IPS-18a (cell line): Measurements from ENCODE around the gene CCDC196.

Experiments
- H3K27ac ChIP-seq: one replicate; pipeline ENCODE4 v1.5.1; 2013; ENCODE audit warnings: low read length
- H3K27me3 ChIP-seq: one replicate; pipeline ENCODE4 v1.6.1; 2013; ENCODE audit warnings: mild to moderate bottlenecking, low read length; ENCODE audit not compliant: control insufficient read depth, insufficient read depth
- H3K36me3 ChIP-seq: one replicate; pipeline ENCODE4 v1.6.1; 2013; ENCODE audit warnings: low read depth, low read length; ENCODE audit not compliant: control insufficient read depth
- H3K4me1 ChIP-seq: one replicate; pipeline ENCODE4 v1.6.1; 2013; ENCODE audit warnings: low read depth, low read length; ENCODE audit not compliant: control insufficient read depth
- H3K4me3 ChIP-seq: one replicate; pipeline ENCODE4 v1.5.1; 2013; ENCODE audit warnings: low read length
- H3K9ac ChIP-seq: one replicate; pipeline ENCODE4 v1.6.1; 2013; ENCODE audit warnings: mild to moderate bottlenecking, low read length, moderate library complexity
- H3K9me3 ChIP-seq: one replicate; pipeline ENCODE4 v1.6.1; 2013; ENCODE audit warnings: low read depth, low read length; ENCODE audit not compliant: control insufficient read depth

The CCDC196 gene

DNA sequence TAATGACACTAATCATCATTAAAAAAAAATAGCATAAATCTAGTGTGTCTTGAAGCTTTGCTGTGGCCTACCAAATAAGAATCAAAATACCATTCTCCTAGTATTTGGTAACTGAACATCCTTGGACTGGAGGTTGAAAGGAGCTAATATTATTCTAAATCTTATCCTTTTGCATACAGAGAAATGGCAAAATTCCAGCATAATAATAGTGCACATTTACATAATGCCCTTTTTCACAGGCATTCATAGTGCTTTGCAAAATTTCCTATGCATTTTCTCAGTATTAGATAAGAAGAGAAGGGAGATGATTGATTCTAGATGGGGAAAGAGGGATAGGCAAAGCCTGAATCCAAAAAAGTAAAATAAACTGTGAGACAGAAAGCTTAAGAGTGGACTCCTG is 13.9 kb upstream of the CCDC196 start:
- no peak overlapping the region for H3K27ac ChIP-seq
- H3K27me3 ChIP-seq: no peaks in the 10 kb centered on the region
- H3K9ac ChIP-seq: no peak overlapping the region
- no peaks in the 10 kb centered on the region for H3K36me3 ChIP-seq
- H3K4me1 ChIP-seq: no peaks in the 10 kb centered on the region
- H3K4me3 ChIP-seq: no peak overlapping the region
- H3K9me3 ChIP-seq: peaks cover 24% of the 10 kb centered on the region

DNA sequence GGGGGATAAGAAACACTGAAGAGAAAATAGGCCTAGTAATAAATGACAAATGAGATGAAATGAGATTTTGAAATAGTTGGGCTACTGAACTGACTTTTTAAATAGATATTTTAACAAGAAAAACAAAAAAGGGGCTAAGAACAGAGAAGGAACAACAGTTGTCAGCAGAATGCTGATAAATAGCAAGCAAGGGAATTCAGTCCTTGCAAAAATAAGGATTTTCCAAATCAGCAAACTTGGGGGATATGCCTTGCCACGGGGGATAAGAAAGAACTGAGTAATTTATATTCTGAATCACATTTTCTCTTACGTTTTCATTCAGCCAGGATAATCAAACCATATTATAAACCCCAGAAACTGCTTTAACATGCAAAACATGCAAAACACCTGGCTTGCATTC is 12.9 kb upstream of the CCDC196 start:
- no peak overlapping the region for H3K27ac ChIP-seq
- no peak overlapping the region for H3K9ac ChIP-seq
- H3K4me3 ChIP-seq: no peak overlapping the region
- H3K4me1 ChIP-seq: no peaks in the 10 kb centered on the region
- H3K9me3 ChIP-seq: peaks cover 18% of the 10 kb centered on the region
- H3K27me3 ChIP-seq: no peaks in the 10 kb centered on the region
- H3K36me3 ChIP-seq: no peaks in the 10 kb centered on the region

DNA sequence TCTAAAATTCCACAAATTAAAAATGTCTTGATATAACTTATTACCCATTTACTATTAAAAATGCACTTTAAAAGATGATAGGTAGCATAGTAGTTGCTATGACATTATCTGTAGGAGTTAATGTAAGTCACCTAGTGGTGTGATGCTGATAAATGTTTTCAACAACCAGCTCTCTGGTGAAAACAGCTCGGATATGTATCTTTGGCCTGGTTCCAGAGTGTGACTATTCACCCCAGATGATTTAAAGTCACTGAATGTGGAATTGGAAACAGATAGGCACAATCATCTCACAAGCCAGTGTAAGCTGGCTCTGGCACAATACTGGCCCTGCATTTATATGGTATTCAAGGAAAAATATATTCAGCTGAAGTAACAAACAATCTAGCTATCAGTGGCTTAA is 9.2 kb upstream of the CCDC196 start:
- Histone ChIP-seq H3K9ac (no peak overlapping the region), H3K9me3 (no peaks in the 10 kb centered on the region), H3K36me3 (no peaks in the 10 kb centered on the region), H3K4me1 (no peaks in the 10 kb centered on the region), H3K27ac (no peak overlapping the region), H3K4me3 (no peak overlapping the region), H3K27me3 (no peaks in the 10 kb centered on the region)

DNA sequence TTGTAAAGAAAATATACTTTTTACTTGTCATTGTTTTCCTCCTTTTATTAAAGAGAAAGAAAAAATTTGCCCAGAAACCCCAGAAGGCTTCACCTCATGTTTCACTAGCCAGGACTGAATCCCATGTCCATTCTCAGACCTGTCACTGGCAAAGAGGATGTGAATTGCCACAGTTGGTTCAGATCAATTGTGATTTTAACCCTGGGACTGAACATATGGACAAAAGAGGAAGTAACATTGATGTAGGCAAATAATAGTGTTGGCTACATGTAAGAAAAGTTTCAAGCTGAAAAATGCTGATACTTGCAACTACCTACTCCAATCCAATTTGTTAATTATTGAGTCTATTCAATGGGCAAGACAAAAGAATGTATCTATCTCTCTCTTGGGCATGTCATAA is 8.6 kb upstream of the CCDC196 start:
- no peaks in the 10 kb centered on the region for H3K27me3 ChIP-seq
- H3K4me1 ChIP-seq: no peaks in the 10 kb centered on the region
- no peaks in the 10 kb centered on the region for H3K36me3 ChIP-seq
- H3K9ac ChIP-seq: no peak overlapping the region
- H3K4me3 ChIP-seq: no peak overlapping the region
- H3K9me3 ChIP-seq: no peaks in the 10 kb centered on the region
- H3K27ac ChIP-seq: no peak overlapping the region

DNA sequence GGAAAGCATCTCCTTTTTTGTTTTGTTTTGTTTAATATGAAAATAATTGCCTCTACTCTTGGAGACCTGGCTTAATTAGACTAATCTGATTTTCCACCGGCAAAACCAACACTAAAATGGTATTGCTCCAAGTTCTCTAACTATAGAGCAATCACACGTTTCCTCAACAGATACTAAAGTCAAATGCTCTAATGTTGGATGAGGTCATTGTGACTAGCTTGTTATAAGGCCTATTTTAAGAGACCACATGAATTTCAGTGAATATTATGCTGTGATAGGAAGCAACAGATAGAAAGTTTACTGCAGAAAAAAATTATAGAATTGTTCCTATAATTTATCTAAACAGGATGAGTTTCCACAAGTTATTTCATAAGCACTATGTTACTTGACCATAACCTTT is 3.3 kb upstream of the CCDC196 start:
- Histone ChIP-seq H3K9ac (no peak overlapping the region), H3K4me1 (no peaks in the 10 kb centered on the region), H3K36me3 (no peaks in the 10 kb centered on the region), H3K27ac (no peak overlapping the region), H3K9me3 (no peaks in the 10 kb centered on the region), H3K4me3 (no peak overlapping the region), H3K27me3 (no peaks in the 10 kb centered on the region)

DNA sequence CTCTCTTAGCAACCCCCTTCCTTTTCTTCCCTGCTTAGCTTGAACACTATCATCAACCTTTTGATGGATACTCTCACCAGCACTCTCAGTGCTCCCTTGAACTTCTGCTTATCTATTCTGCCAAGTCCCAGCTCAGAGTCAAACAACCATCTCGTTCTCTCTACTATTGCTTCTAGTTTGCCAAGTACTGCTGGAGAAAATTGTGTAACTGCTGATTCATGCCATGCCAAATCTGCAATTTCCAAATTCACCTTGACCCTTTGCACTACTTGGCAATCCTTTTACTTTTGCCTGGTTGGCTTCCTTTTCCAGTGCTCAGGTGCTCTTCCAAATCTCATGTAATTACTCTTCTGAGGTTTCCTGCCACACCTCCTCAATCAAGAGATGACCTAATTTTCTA is 2.8 kb upstream of the CCDC196 start:
- Histone ChIP-seq H3K27me3 (no peaks in the 10 kb centered on the region), H3K9me3 (no peaks in the 10 kb centered on the region), H3K4me3 (no peak overlapping the region), H3K4me1 (no peaks in the 10 kb centered on the region), H3K27ac (no peak overlapping the region), H3K36me3 (no peaks in the 10 kb centered on the region), H3K9ac (no peak overlapping the region)

DNA sequence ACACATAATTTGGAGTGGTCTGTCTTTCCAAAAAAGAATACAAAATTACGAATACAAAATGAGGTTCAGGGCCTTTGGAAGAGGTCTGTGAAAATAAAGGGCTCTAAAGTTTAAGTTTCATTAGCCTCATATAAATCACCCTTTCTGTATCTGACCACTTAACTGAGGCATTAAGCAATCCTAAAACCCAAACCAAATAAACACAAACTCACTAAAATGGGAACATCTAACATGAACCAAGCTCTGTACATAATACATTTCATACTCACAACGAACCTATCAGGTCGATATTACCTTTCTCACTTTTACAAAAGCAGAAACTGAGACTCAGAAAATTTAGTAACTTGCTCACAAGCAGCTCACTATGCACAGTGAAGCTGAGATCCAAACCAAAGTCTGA is 1.1 kb upstream of the CCDC196 start:
- Histone ChIP-seq H3K4me3 (no peak overlapping the region), H3K9ac (no peak overlapping the region), H3K4me1 (no peaks in the 10 kb centered on the region), H3K36me3 (no peaks in the 10 kb centered on the region), H3K27ac (no peak overlapping the region), H3K9me3 (no peaks in the 10 kb centered on the region), H3K27me3 (no peaks in the 10 kb centered on the region)

DNA sequence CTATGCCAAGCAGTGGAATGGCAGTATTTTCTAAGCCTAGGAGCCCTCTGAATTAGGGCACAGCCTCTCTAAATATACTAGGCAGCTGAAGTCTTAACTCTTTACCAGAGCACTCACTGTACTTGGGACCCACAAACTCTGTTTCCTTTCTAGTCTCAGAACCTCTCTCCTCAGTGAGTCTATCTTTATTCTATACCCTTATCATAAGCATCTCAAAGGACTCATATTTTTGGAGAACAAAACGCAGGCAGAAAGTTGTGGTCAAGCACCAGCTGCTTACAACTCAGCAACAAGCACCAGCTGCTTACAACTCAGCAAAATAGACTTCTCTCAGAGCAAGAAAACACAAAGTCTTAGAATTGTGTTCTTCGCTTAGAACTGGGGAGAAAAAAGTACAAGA is 993 bp downstream of the CCDC196 start:
- Histone ChIP-seq H3K36me3 (no peaks in the 10 kb centered on the region), H3K4me3 (no peak overlapping the region), H3K27me3 (no peaks in the 10 kb centered on the region), H3K4me1 (no peaks in the 10 kb centered on the region), H3K27ac (no peak overlapping the region), H3K9ac (no peak overlapping the region), H3K9me3 (no peaks in the 10 kb centered on the region)

DNA sequence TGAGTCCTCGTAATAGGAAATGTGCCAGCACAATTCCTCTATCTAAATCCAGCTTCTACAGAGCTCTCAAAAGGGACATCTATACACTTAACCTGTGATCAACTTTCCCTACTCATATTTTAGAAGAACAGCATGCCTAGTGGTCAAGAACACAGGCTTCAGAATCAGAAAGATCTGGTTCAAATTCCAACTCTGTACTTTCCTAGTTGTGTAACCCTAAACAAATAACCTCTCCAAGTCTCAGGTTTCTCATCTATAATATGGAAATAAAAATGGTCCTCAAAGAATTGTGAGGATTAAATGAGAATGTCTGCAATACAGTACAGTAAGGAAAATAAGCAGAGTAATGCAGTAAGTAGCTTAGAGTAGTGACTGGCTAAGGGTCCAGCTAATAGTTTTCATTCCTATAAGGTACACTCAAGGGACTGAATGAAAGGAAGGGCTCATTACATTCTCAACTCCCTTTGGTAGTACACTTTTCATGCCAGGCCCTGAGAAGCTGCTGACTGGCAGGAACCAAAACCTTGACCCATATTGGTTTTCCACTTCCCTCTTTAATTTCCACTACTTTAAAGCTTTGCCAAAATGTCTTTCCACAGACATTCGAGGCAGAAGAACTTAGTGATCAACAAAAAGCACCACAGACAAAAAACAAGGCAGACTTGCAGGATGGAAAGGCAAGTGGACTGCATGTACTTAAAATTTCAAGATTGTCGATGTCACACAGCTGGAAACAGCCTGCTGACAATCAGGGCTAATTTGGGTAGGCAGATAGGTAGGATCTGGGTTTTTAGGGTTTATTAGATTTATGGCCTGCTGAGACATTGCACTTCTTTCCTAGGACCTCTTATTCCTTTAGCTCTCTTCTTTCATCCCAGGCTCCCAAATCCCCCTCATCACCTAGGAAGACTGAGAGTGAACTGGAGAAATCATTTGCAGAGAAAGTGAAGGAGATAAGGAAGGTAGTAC is 4.3 kb downstream of the CCDC196 start:
- no peaks in the 10 kb centered on the region for H3K36me3 ChIP-seq

DNA sequence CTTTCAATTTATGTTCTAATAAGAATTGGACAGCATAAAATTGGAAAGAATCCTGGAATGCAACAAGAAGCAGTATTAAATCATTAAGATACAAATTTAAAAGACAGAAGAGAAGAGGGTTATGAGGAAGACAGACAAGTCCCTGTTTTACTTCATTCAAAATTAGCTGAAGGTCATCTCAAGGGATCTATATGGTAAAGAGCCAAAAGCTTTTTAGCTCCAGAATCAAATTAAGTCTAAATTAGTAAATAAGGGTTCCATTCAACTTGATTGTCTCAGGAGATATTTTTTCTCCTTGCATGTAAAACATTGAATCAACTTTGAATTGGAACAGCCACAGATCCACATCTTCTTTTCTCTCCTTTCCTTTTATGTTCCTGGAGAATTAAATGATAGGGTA is 7.6 kb downstream of the CCDC196 start:
- Histone ChIP-seq H3K4me1 (no peaks in the 10 kb centered on the region), H3K9me3 (no peaks in the 10 kb centered on the region), H3K27ac (no peak overlapping the region), H3K27me3 (no peaks in the 10 kb centered on the region), H3K9ac (no peak overlapping the region), H3K4me3 (no peak overlapping the region), H3K36me3 (no peaks in the 10 kb centered on the region)

More for the DNA sequence above, 4.3 kb downstream of the CCDC196 start:
- Histone ChIP-seq H3K4me1 (no peaks in the 10 kb centered on the region), H3K27me3 (no peaks in the 10 kb centered on the region), H3K9ac (no peak overlapping the region), H3K4me3 (no peak overlapping the region), H3K9me3 (no peaks in the 10 kb centered on the region), H3K27ac (no peak overlapping the region)

DNA sequence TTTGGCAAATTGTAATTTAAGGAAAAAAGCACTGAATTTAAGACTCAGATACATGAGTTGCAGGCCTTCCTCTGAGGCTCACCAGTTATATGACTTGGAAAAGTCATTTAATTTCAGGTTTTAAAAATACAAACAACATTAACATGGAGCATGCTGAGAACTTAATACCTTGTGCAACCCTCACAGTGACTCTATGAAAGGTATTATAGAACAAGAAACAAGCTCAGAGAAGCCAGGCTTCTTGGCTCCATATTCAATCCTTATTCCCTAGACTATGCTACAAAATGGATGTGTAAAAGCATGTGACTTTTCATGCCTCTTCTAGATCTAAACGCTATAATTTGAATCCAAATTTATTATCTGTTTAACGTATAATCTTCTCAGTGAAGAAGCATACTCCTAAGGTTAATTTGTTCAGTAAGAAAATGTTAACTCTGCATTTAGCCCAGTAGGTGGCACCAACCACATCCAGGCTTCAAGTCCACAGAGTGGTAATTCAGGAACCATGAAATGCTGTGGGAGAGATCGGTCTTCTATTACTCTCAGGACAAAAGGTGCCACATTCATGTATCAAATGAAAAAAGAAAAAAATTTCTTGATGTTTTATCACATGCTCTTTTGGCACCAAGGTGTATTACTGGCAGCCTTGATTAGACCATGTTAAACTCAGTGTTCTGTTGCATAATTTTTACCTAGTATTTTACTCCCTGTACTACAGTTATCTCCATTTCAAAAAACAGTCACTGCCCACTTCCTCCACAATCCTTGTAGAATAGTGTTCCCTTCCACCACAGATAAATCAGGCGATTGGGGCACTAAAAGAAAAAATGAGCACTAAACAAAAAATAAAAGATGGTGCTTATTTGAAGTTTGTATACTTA is 9.3 kb downstream of the CCDC196 start:
- H3K9me3 ChIP-seq: no peaks in the 10 kb centered on the region
- H3K4me3 ChIP-seq: no peak overlapping the region
- H3K36me3 ChIP-seq: no peaks in the 10 kb centered on the region
- H3K4me1 ChIP-seq: no peaks in the 10 kb centered on the region
- H3K9ac ChIP-seq: no peak overlapping the region
- no peak overlapping the region for H3K27ac ChIP-seq
- H3K27me3 ChIP-seq: no peaks in the 10 kb centered on the region
